Measurements from ENCODE around the gene RYR3.

The RYR3 gene

GRCh38 chr15:33710748-33711147 is 400.0 kb downstream of the RYR3 start:
- Histone ChIP-seq H4K12ac (ENCODE audit: low read depth, low read length) (no peak overlapping the region), H2AK5ac (ENCODE audit: low read length) (no peak overlapping the region), H2BK5ac (ENCODE audit: low read depth, low read length, poor library complexity) (no peak overlapping the region), H3K36me3 (ENCODE audit: control insufficient read depth in 1 of 2, insufficient read depth in 2 of 2, low read length in 2 of 2) (peaks cover 5 to 8% of the 10 kb centered on the region in 2 experiments), H4K91ac (ENCODE audit: low read depth, low read length) (no peak overlapping the region), H2BK120ac (ENCODE audit: insufficient read depth, low read length, poor library complexity) (no peak overlapping the region), H2BK12ac (ENCODE audit: low read length) (no peak overlapping the region), H3K27me3 (ENCODE audit: insufficient read depth, low read length) (no peaks in the 10 kb centered on the region), H3K79me1 (ENCODE audit: low read length) (no peaks in the 10 kb centered on the region), H3K9ac (ENCODE audit: low read length) (no peak overlapping the region), H3K4me1 (ENCODE audit: control insufficient read depth in 1 of 2, insufficient read depth in 2 of 2, low read length in 2 of 2) (peaks cover 0 to under 1% of the 10 kb centered on the region in 2 experiments), H3K9me3 (ENCODE audit: insufficient read depth, low read depth, low read length) (peaks cover 6% of the 10 kb centered on the region), H3K4ac (ENCODE audit: low read depth, low read length) (no peak overlapping the region), H3K79me2 (ENCODE audit: control insufficient read depth, insufficient read depth, low read length, poor library complexity) (no peaks in the 10 kb centered on the region), H3K27ac (ENCODE audit: low read depth, low read length) (no peak overlapping the region), H2AFZ (ENCODE audit: insufficient read depth, low read length, poor library complexity) (no peak overlapping the region), H3K18ac (ENCODE audit: low read length) (no peak overlapping the region), H3K14ac (ENCODE audit: low read length) (no peak overlapping the region), H4K8ac (ENCODE audit: low read depth, low read length) (no peak overlapping the region), H3K23ac (ENCODE audit: low read length) (no peak overlapping the region), H3K4me3 (ENCODE audit: low read depth, low read length) (no peak overlapping the region), H3K4me2 (ENCODE audit: low read length) (no peak overlapping the region)
- no peak for DNase-seq

- Histone ChIP-seq H3K36me3 (ENCODE audit: control insufficient read depth in 1 of 2, insufficient read depth in 2 of 2, low read length in 2 of 2) (peaks cover 0 to 4% of the 10 kb centered on the region in 2 experiments), H3K4me1 (ENCODE audit: control insufficient read depth in 1 of 2, insufficient read depth in 2 of 2, low read length in 2 of 2) (no peaks in the 10 kb centered on the region), H2AFZ (ENCODE audit: insufficient read depth, low read length, poor library complexity) (no peak overlapping the region), H2BK120ac (ENCODE audit: insufficient read depth, low read length, poor library complexity) (no peak overlapping the region), H3K4me3 (ENCODE audit: low read depth, low read length) (no peak overlapping the region), H3K4ac (ENCODE audit: low read depth, low read length) (no peak overlapping the region), H4K12ac (ENCODE audit: low read depth, low read length) (no peak overlapping the region), H3K23ac (ENCODE audit: low read length) (no peak overlapping the region), H2BK5ac (ENCODE audit: low read depth, low read length, poor library complexity) (no peak overlapping the region), H2BK12ac (ENCODE audit: low read length) (no peak overlapping the region), H3K14ac (ENCODE audit: low read length) (no peak overlapping the region), H3K27me3 (ENCODE audit: insufficient read depth, low read length) (no peaks in the 10 kb centered on the region), H3K4me2 (ENCODE audit: low read length) (no peak overlapping the region), H2AK5ac (ENCODE audit: low read length) (no peak overlapping the region), H4K8ac (ENCODE audit: low read depth, low read length) (no peak overlapping the region), H3K27ac (ENCODE audit: low read depth, low read length) (no peak overlapping the region), H3K79me2 (ENCODE audit: control insufficient read depth, insufficient read depth, low read length, poor library complexity) (no peaks in the 10 kb centered on the region), H3K79me1 (ENCODE audit: low read length) (no peaks in the 10 kb centered on the region), H3K9ac (ENCODE audit: low read length) (no peak overlapping the region), H3K9me3 (ENCODE audit: insufficient read depth, low read depth, low read length) (no peaks in the 10 kb centered on the region), H4K91ac (ENCODE audit: low read depth, low read length) (no peak overlapping the region), H3K18ac (ENCODE audit: low read length) (no peak overlapping the region)
- WGBS (ENCODE audit: extremely low coverage, insufficient coverage, insufficient read length) = no CpG with 5 or more reads among the region's 5 CpGs
- DNase-seq = no peak
Measured at GRCh38 chr15:33716025-33716424, 405.3 kb downstream of the RYR3 start.

DNA sequence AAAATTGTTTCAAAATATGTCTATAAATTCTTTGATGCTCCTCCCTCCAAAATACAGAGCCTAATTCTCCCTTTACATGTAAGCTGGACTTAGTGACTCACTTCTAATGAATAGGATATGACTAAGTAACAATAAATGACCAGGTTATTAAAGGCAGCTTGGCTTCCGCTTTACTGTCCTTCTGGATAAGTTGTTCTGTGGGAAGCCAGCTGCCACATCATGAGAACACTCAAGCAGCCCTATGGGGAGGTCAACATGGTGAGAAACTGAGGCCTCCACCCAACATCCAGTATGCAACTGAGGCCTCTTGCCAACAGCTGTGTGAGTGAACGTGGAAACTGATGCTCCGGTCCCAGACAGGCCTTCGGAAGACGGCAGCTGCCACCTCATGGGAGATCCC is 410.2 kb downstream of the RYR3 start:
- no peaks in the 10 kb centered on the region for H3K79me1 ChIP-seq (ENCODE audit: low read length)
- no CpG with 5 or more reads among the region's 5 CpGs for WGBS (ENCODE audit: extremely low coverage, insufficient coverage, insufficient read length)
- no peak overlapping the region for H2BK120ac ChIP-seq (ENCODE audit: insufficient read depth, low read length, poor library complexity)
- no peak overlapping the region for H3K18ac ChIP-seq (ENCODE audit: low read length)
- no peak overlapping the region for H3K4me2 ChIP-seq (ENCODE audit: low read length)
- no peak overlapping the region for H3K23ac ChIP-seq (ENCODE audit: low read length)
- H2AFZ ChIP-seq (ENCODE audit: insufficient read depth, low read length, poor library complexity) = no peak overlapping the region
- H3K79me2 ChIP-seq (ENCODE audit: control insufficient read depth, insufficient read depth, low read length, poor library complexity) = no peaks in the 10 kb centered on the region
- no peak overlapping the region for H4K8ac ChIP-seq (ENCODE audit: low read depth, low read length)
- no peak overlapping the region for H4K12ac ChIP-seq (ENCODE audit: low read depth, low read length)
- no peak overlapping the region for H3K4me3 ChIP-seq (ENCODE audit: low read depth, low read length)
- H3K9me3 ChIP-seq (ENCODE audit: insufficient read depth, low read depth, low read length) = peaks cover 2% of the 10 kb centered on the region
- DNase-seq = no peak
- no peaks in the 10 kb centered on the region for H3K4me1 ChIP-seq (ENCODE audit: control insufficient read depth in 1 of 2, insufficient read depth in 2 of 2, low read length in 2 of 2)
- peaks cover 0 to 2% of the 10 kb centered on the region in 2 experiments for H3K36me3 ChIP-seq (ENCODE audit: control insufficient read depth in 1 of 2, insufficient read depth in 2 of 2, low read length in 2 of 2)
- H3K9ac ChIP-seq (ENCODE audit: low read length) = no peak overlapping the region
- no peak overlapping the region for H2AK5ac ChIP-seq (ENCODE audit: low read length)
- H2BK5ac ChIP-seq (ENCODE audit: low read depth, low read length, poor library complexity) = no peak overlapping the region
- H3K27me3 ChIP-seq (ENCODE audit: insufficient read depth, low read length) = no peaks in the 10 kb centered on the region
- H3K4ac ChIP-seq (ENCODE audit: low read depth, low read length) = no peak overlapping the region
- H3K27ac ChIP-seq (ENCODE audit: low read depth, low read length) = no peak overlapping the region
- H3K14ac ChIP-seq (ENCODE audit: low read length) = no peak overlapping the region
- H4K91ac ChIP-seq (ENCODE audit: low read depth, low read length) = no peak overlapping the region
- no peak overlapping the region for H2BK12ac ChIP-seq (ENCODE audit: low read length)

GRCh38 chr15:33722005-33722672 is 411.4 kb downstream of the RYR3 start:
- DNase-seq = peak in 1 of 2 donors; percentile 56
- Histone ChIP-seq H4K12ac (ENCODE audit: low read depth, low read length) (no peak overlapping the region), H2BK120ac (ENCODE audit: insufficient read depth, low read length, poor library complexity) (no peak overlapping the region), H3K14ac (ENCODE audit: low read length) (no peak overlapping the region), H3K27ac (ENCODE audit: low read depth, low read length) (no peak overlapping the region), H3K4me3 (ENCODE audit: low read depth, low read length) (no peak overlapping the region), H3K23ac (ENCODE audit: low read length) (no peak overlapping the region), H3K4me2 (ENCODE audit: low read length) (no peak overlapping the region), H3K79me1 (ENCODE audit: low read length) (no peaks in the 10 kb centered on the region), H2AK5ac (ENCODE audit: low read length) (no peak overlapping the region), H3K4ac (ENCODE audit: low read depth, low read length) (no peak overlapping the region), H4K8ac (ENCODE audit: low read depth, low read length) (no peak overlapping the region), H3K4me1 (ENCODE audit: control insufficient read depth in 1 of 2, insufficient read depth in 2 of 2, low read length in 2 of 2) (no peaks in the 10 kb centered on the region), H3K18ac (ENCODE audit: low read length) (no peak overlapping the region), H2BK5ac (ENCODE audit: low read depth, low read length, poor library complexity) (no peak overlapping the region), H4K91ac (ENCODE audit: low read depth, low read length) (no peak overlapping the region), H2AFZ (ENCODE audit: insufficient read depth, low read length, poor library complexity) (no peak overlapping the region), H2BK12ac (ENCODE audit: low read length) (no peak overlapping the region), H3K79me2 (ENCODE audit: control insufficient read depth, insufficient read depth, low read length, poor library complexity) (no peaks in the 10 kb centered on the region), H3K9me3 (ENCODE audit: insufficient read depth, low read depth, low read length) (peaks cover 2% of the 10 kb centered on the region), H3K27me3 (ENCODE audit: insufficient read depth, low read length) (no peaks in the 10 kb centered on the region), H3K36me3 (ENCODE audit: control insufficient read depth in 1 of 2, insufficient read depth in 2 of 2, low read length in 2 of 2) (peaks cover 2 to 6% of the 10 kb centered on the region in 2 experiments), H3K9ac (ENCODE audit: low read length) (no peak overlapping the region)
- WGBS (ENCODE audit: extremely low coverage, insufficient coverage, insufficient read length) = no CpG with 5 or more reads among the region's 2 CpGs
